IMR-90 (cell line): Measurements from ENCODE around the gene RAD51D. TPM values are rescaled to one million over a fixed set of nuclear protein-coding genes. Genes with fewer than 3 reads are reported as not detected.

Experiments
- ATAC-seq: fragments of 200-7000 bp; cut with Tn5 transposase; 2 replicates; pipeline ENCODE4 v1.9.1; 2020; ENCODE audit warnings: low read depth, mild to moderate bottlenecking, moderate library complexity
- BruUV-seq: library from RNA; stranded (reverse); fragments of 400-500 nt; replicated peaks from 2 replicates; lab custom pipeline; 2021; lab: Mats Ljungman, UMichigan
- CTCF ChIA-PET: fragments of 300-600 bp; formaldehyde crosslinking; extraction: SDS; loops from one replicate; lab custom pipeline; 2021; ENCODE audit warnings: antibody characterized with exemption; lab: Yijun Ruan, JAX
- POLR2A ChIA-PET: fragments of 300-600 bp; sonication (Branson Sonifier 250); formaldehyde crosslinking; loops from one replicate; lab custom pipeline; 2022; ENCODE audit warnings: antibody characterized with exemption; ENCODE audit not compliant: unreplicated experiment; lab: Charles Lee
- DNase-seq: peaks from one replicate; pipeline ENCODE4 v3.0.0; 2013
- H2AFZ ChIP-seq: replicated peaks from 2 replicates; pipeline ENCODE3; 2013; ENCODE audit warnings: low read length, mild to moderate bottlenecking; ENCODE audit not compliant: poor library complexity
- H2AK5ac ChIP-seq: 2 replicates; pipeline ENCODE4 v1.6.1; 2013; ENCODE audit warnings: low read depth, low read length, inconsistent platforms
- H2AK9ac ChIP-seq: replicated peaks from 2 replicates; pipeline ENCODE3; 2013; ENCODE audit warnings: mild to moderate bottlenecking, low read depth, low read length, moderate library complexity; ENCODE audit not compliant: poor library complexity
- H2BK120ac ChIP-seq: 2 replicates; pipeline ENCODE4 v1.6.1; 2013; ENCODE audit warnings: low read depth, low read length, inconsistent platforms
- H2BK15ac ChIP-seq: 3 replicates; pipeline ENCODE4 v1.6.1; 2013; ENCODE audit warnings: low read depth, low read length, inconsistent platforms
- H2BK20ac ChIP-seq: 2 replicates; pipeline ENCODE4 v1.6.1; 2013; ENCODE audit warnings: low read depth, mild to moderate bottlenecking, inconsistent platforms, low read length, moderate library complexity
- H2BK5ac ChIP-seq: 2 replicates; pipeline ENCODE4 v1.6.1; 2013; ENCODE audit warnings: mild to moderate bottlenecking, low read depth, low read length, inconsistent platforms; ENCODE audit not compliant: poor library complexity, severe bottlenecking
- H3K14ac ChIP-seq: replicated peaks from 2 replicates; pipeline ENCODE4 v1.6.1; 2013; ENCODE audit warnings: low read depth, low read length, inconsistent platforms
- H3K18ac ChIP-seq: 2 replicates; pipeline ENCODE4 v1.6.1; 2013; ENCODE audit warnings: low read depth, low read length, control low read depth
- H3K23ac ChIP-seq: 2 replicates; pipeline ENCODE4 v1.6.1; 2013; ENCODE audit warnings: low read depth, low read length, inconsistent platforms
- H3K27ac ChIP-seq: 2 replicates; pipeline ENCODE4 v1.5.1; 2013; ENCODE audit warnings: mild to moderate bottlenecking, control low read depth, low read length; ENCODE audit not compliant: insufficient read depth
- H3K27me3 ChIP-seq: 2 replicates; pipeline ENCODE4 v1.6.1; 2013; ENCODE audit warnings: low read length; ENCODE audit not compliant: control insufficient read depth, insufficient read depth
- H3K36me3 ChIP-seq: 2 replicates; pipeline ENCODE4 v1.6.1; 2013; ENCODE audit warnings: low read length, mixed read lengths; ENCODE audit not compliant: control insufficient read depth, insufficient read depth
- H3K4ac ChIP-seq: 2 replicates; pipeline ENCODE4 v1.6.1; 2013; ENCODE audit warnings: low read depth, low read length, inconsistent platforms
- H3K4me1 ChIP-seq: 2 replicates; pipeline ENCODE4 v1.6.1; 2013; ENCODE audit warnings: low read length, mixed read lengths; ENCODE audit not compliant: control insufficient read depth, insufficient read depth
- H3K4me2 ChIP-seq: 2 replicates; pipeline ENCODE4 v1.6.1; 2013; ENCODE audit warnings: low read depth, mild to moderate bottlenecking, control low read depth, low read length, moderate library complexity
- H3K4me3 ChIP-seq: 2 replicates; pipeline ENCODE4 v1.5.1; 2013; ENCODE audit warnings: low read depth, mild to moderate bottlenecking, control low read depth, low read length, moderate library complexity; ENCODE audit not compliant: insufficient read depth
- H3K56ac ChIP-seq: 2 replicates; pipeline ENCODE4 v1.6.1; 2013; ENCODE audit warnings: low read length, inconsistent platforms; ENCODE audit not compliant: insufficient read depth; ENCODE audit errors: extremely low read depth
- H3K79me1 ChIP-seq, 2 experiments: 2 replicates each; pipeline ENCODE4 v1.6.1; 2013; ENCODE audit warnings: low read length in 2 of 2, inconsistent platforms in 1 of 2, low read depth in 1 of 2
- H3K9ac ChIP-seq: 2 replicates; pipeline ENCODE4 v1.6.1; 2013; ENCODE audit warnings: low read depth, low read length, control low read depth
- H3K9me1 ChIP-seq: 2 replicates; pipeline ENCODE4 v1.6.1; 2013; ENCODE audit warnings: low read length, inconsistent platforms; ENCODE audit not compliant: insufficient read depth
- H3K9me3 ChIP-seq: 2 replicates; pipeline ENCODE4 v1.6.1; 2013; ENCODE audit warnings: low read length; ENCODE audit not compliant: control insufficient read depth, insufficient read depth
- H4K20me1 ChIP-seq: 2 replicates; pipeline ENCODE4 v1.6.1; 2013; ENCODE audit warnings: low read length, inconsistent platforms; ENCODE audit not compliant: insufficient read depth
- H4K5ac ChIP-seq: 2 replicates; pipeline ENCODE4 v1.6.1; 2013; ENCODE audit warnings: mild to moderate bottlenecking, low read depth, low read length, control low read depth
- H4K8ac ChIP-seq, 2 experiments: 2 replicates each; pipeline ENCODE4 v1.6.1; 2013; ENCODE audit warnings: low read depth in 2 of 2, low read length in 2 of 2, control low read depth in 1 of 2, inconsistent platforms in 1 of 2
- H4K91ac ChIP-seq: 2 replicates; pipeline ENCODE4 v1.6.1; 2013; ENCODE audit warnings: low read depth, low read length, inconsistent platforms; ENCODE audit not compliant: insufficient read depth
- MXI1 ChIP-seq: IDR thresholded peaks from 2 replicates; pipeline ENCODE4 v1.6.1; 2012; ENCODE audit warnings: low read depth, mild to moderate bottlenecking, low read length, moderate library complexity, borderline replicate concordance
- WGBS, 2 experiments: methylation state at CpG; one replicate each; pipeline versions ENCODE4 v1.1.5 to v1.1.7; 2013; ENCODE audit warnings: missing lambda C conversion rate in 2 of 2; ENCODE audit not compliant: insufficient read length in 1 of 2; ENCODE audit errors: extremely low coverage in 2 of 2; 5-methylcytosine and 5-hydroxymethylcytosine counted together
- dilution Hi-C: fragments of 300-500 bp; cut with HindIII; formaldehyde crosslinking; loops from one replicate; pipeline ENCODE4 v1.14.3; 2018; ENCODE audit warnings: low sequenced_read_pairs; ENCODE audit not compliant: unreplicated experiment
- in situ Hi-C: fragments of 300-500 bp; cut with MboI; formaldehyde crosslinking; loops from 3 replicates; pipeline ENCODE4 v1.14.3; 2019; ENCODE audit warnings: low sequenced_read_pairs, inconsistent platforms, mixed read lengths
- intact Hi-C: fragments of 100-400 bp; cut with micrococcal nuclease; formaldehyde crosslinking; loops from 2 replicates; pipeline ENCODE4 v1.10.0; 2022
- microRNA-seq, 2 experiments: library from miRNA; stranded (forward) in 1 of 2; unstranded in 1 of 2; fragments of 10-50 nt in 1 of 2; fragments of <30 nt in 1 of 2; gene quantifications in 1 of 2; microRNA quantifications in 1 of 2; one replicate each; pipeline versions ENCODE3 to v1.1.0; 2013 to 2020; ENCODE audit not compliant: insufficient read depth in 1 of 2, insufficient read length in 1 of 2, unreplicated experiment in 1 of 2
- polyA plus RNA-seq, 3 experiments: library from polyadenylated mRNA; depleted of rRNA; stranded (reverse); fragments of >200 nt; gene quantifications; 2 replicates each; pipeline ENCODE4 v1.2.3, GENCODE V29; 2012; ENCODE audit warnings: low replicate concordance in 1 of 3
- small RNA-seq, 5 experiments: library from RNA; depleted of rRNA; stranded (forward); fragments of <200 nt; gene quantifications; one replicate each; pipeline ENCODE3, GENCODE V24; 2012
- total RNA-seq: library from RNA; depleted of rRNA; stranded (reverse); fragments of >200 nt; gene quantifications from 2 replicates; pipeline ENCODE4 v1.2.3, GENCODE V29; 2012; rRNA removed

RAD51D gene
- total and polyA plus RNA-seq, 2 of the 4 experiments (the other 2 are of a cell fraction), result 10.8 to 12.7 TPM

GRCh38 chr17:35044181-35044580, 75.5 kb downstream of the RAD51D start:
- Histone ChIP-seq H3K9me3 (no peaks in the 10 kb centered on the region), H3K4me2 (no peak overlapping the region), H2BK5ac (no peak overlapping the region), H4K8ac (no peak overlapping the region), H3K9ac (no peak overlapping the region), H2BK15ac (no peak overlapping the region), H2BK120ac (no peak overlapping the region), H2BK20ac (no peak overlapping the region), H2AFZ (no peak overlapping the region), H4K91ac (no peak overlapping the region), H3K79me1 (peaks cover 17 to 46% of the 10 kb centered on the region in 2 experiments), H4K5ac (no peak overlapping the region), H3K27me3 (no peaks in the 10 kb centered on the region), H3K18ac (no peak overlapping the region), H3K56ac (no peak overlapping the region), H3K36me3 (no peaks in the 10 kb centered on the region), H4K20me1 (0 out of 2 replicates have a peak, but pooled peaks cover 9% of the 10 kb centered on the region), H3K27ac (no peak overlapping the region), H3K4ac (no peak overlapping the region), H3K14ac (no peak overlapping the region), H3K23ac (no peak overlapping the region), H3K4me1 (no peaks in the 10 kb centered on the region), H3K4me3 (no peak overlapping the region), H2AK5ac (no peak overlapping the region), H2AK9ac (no peak overlapping the region), H3K9me1 (no peaks in the 10 kb centered on the region; the same call in 1 of the 2 replicates)
- DNase-seq (no peak), ATAC-seq (no peak)
- CTCF ChIA-PET, result interaction anchor here (0.7 kb wide), 2 partner anchors 9 to 24 kb away, joined by 5 read pairs; no protein-coding TSS in a partner anchor
- no TSS peak for BruUV-seq
- intact Hi-C loops (loop anchor here (5.0 kb wide), 2 partner anchors 33 to 367 kb away; no protein-coding TSS in a partner anchor), dilution Hi-C loops (no loop called here), in situ Hi-C loops (no loop called here)
- POLR2A ChIA-PET, result no interaction called here
- WGBS, 2 experiments, result no CpG with 5 or more reads among the region's 8 CpGs
- no peak for TF ChIP-seq MXI1

Small RNA genes lying within 50 kb of the gene (microRNA-seq; reads per million reads assigned to microRNA genes)
- gene AC004223.1 (ENCODE audit: insufficient read depth, insufficient read length), result not detected
- gene RNU6-840P (ENCODE audit: insufficient read depth, insufficient read length), result not detected

Small RNA genes lying within 50 kb of the gene (small RNA-seq; reads per million reads assigned to genes)
- gene AC004223.1, result 0 reads per million in 5 experiments
- gene RNU6-840P, result 0 to 0.60 (median 0) reads per million in 5 experiments

Other genes starting within 250 kb of the RAD51D start
- gene CCT6B, start 158.4 kb downstream of the RAD51D start, total RNA-seq, result 0.72 and 1.7 TPM in 2 replicates
- 0.72 and 1.1 TPM in 2 replicates for gene CCT6B, start 158.4 kb downstream of the RAD51D start, polyA plus RNA-seq (2012; rRNA removed)
- gene ZNF830, start 158.3 kb downstream of the RAD51D start, total RNA-seq, result 6.6 and 10.3 TPM in 2 replicates
- 5.1 and 5.5 TPM in 2 replicates for gene ZNF830, start 158.3 kb downstream of the RAD51D start, polyA plus RNA-seq (2012; rRNA removed)
- 35.8 and 41.9 TPM in 2 replicates for gene LIG3, start 139.3 kb downstream of the RAD51D start, total RNA-seq
- gene LIG3, start 139.3 kb downstream of the RAD51D start, polyA plus RNA-seq (2012; rRNA removed), result 28.3 and 36.4 TPM in 2 replicates
- 19.2 and 20.8 TPM in 2 replicates for gene RFFL, start 56.2 kb downstream of the RAD51D start, total RNA-seq
- 9.9 and 11.6 TPM in 2 replicates for gene RFFL, start 56.2 kb downstream of the RAD51D start, polyA plus RNA-seq (2012; rRNA removed)
- not detected in 2 replicates for gene FNDC8, start 1.8 kb upstream of the RAD51D start, total RNA-seq
- not detected in 2 replicates for gene FNDC8, start 1.8 kb upstream of the RAD51D start, polyA plus RNA-seq (2012; rRNA removed)
- 23.7 and 24.4 TPM in 2 replicates for gene NLE1, start 22.4 kb upstream of the RAD51D start, total RNA-seq
- 18.0 and 18.6 TPM in 2 replicates for gene NLE1, start 22.4 kb upstream of the RAD51D start, polyA plus RNA-seq (2012; rRNA removed)
- not detected in 2 replicates for gene UNC45B, start 28.0 kb upstream of the RAD51D start, total RNA-seq
- not detected in 2 replicates for gene UNC45B, start 28.0 kb upstream of the RAD51D start, polyA plus RNA-seq (2012; rRNA removed)
- not detected in 2 replicates for gene SLC35G3, start 74.5 kb upstream of the RAD51D start, total RNA-seq
- not detected in 2 replicates for gene SLC35G3, start 74.5 kb upstream of the RAD51D start, polyA plus RNA-seq (2012; rRNA removed)
- 48.9 and 64.2 TPM in 2 replicates for gene SLFN5, start 123.2 kb upstream of the RAD51D start, total RNA-seq
- 10.3 and 13.0 TPM in 2 replicates for gene SLFN5, start 123.2 kb upstream of the RAD51D start, polyA plus RNA-seq (2012; rRNA removed)